Measurements from ENCODE around the gene PIGP.

DNA sequence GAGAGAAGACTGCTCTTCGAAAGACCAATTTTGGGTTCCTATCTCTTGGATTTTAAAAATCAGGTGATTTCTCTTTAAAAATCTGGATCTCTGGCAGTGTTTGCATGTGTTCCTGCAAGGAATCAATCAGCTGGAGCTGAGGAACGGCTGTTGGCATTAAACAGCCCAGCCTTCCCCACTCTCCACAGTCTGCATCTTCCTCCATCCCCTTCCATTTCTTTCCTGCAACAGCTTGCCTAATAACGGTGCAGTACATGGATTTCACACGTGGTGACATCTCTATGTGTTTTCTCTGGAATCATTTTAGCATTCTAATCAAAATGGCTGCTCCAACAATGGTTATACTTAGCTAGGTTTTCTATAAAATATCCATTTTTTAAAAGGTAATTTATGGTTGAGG, 46.4 kb downstream of the PIGP start:
- TF ChIP-seq POLR2AphosphoS5 (IDR thresholded peaks at IDR 0.05; ENCODE audit: low read length) (no peak), POLR2A (IDR thresholded peaks at IDR 0.05; ENCODE audit: low read depth, low read length) (no peak), SPI1 (IDR thresholded peaks at IDR 0.05; ENCODE audit: borderline replicate concordance, insufficient read depth, low read depth, low read length) (no peak), TARDBP (IDR thresholded peaks at IDR 0.05; ENCODE audit: borderline replicate concordance) (no peak), CBX5 (IDR thresholded peaks at IDR 0.05; ENCODE audit: low read depth) (no peak), EP300 (IDR thresholded peaks at IDR 0.05; ENCODE audit: borderline replicate concordance in 1 of 2, control insufficient read depth in 1 of 2, low read depth in 2 of 2, low read length in 2 of 2) (no peak), EZH2 (IDR thresholded peaks at IDR 0.05; ENCODE audit: borderline replicate concordance, control insufficient read depth, low read depth, low read length) (no peak), RAD21 (IDR thresholded peaks at IDR 0.05; ENCODE audit: insufficient read depth, low read depth, low read length) (no peak), ZNF24 (IDR thresholded peaks at IDR 0.05) (no peak), FOS (IDR thresholded peaks at IDR 0.05; ENCODE audit: borderline replicate concordance, extremely low read depth, insufficient read length) (no peak), CBX3 (IDR thresholded peaks at IDR 0.05; ENCODE audit: borderline replicate concordance, low read depth) (no peak), BHLHE40 (IDR thresholded peaks at IDR 0.05; ENCODE audit: borderline replicate concordance in 1 of 2, low read depth in 2 of 2, low read length in 1 of 2) (no peak)
- TF ChIP-seq, protein P1, sequence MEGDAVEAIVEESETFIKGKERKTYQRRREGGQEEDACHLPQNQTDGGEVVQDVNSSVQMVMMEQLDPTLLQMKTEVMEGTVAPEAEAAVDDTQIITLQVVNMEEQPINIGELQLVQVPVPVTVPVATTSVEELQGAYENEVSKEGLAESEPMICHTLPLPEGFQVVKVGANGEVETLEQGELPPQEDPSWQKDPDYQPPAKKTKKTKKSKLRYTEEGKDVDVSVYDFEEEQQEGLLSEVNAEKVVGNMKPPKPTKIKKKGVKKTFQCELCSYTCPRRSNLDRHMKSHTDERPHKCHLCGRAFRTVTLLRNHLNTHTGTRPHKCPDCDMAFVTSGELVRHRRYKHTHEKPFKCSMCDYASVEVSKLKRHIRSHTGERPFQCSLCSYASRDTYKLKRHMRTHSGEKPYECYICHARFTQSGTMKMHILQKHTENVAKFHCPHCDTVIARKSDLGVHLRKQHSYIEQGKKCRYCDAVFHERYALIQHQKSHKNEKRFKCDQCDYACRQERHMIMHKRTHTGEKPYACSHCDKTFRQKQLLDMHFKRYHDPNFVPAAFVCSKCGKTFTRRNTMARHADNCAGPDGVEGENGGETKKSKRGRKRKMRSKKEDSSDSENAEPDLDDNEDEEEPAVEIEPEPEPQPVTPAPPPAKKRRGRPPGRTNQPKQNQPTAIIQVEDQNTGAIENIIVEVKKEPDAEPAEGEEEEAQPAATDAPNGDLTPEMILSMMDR (IDR thresholded peaks at IDR 0.05 in 2 of 3, conservative IDR thresholded peaks at IDR 0.05 in 1 of 3; ENCODE audit: control insufficient read depth in 2 of 3, extremely low read depth in 1 of 3, insufficient read depth in 1 of 3, low read depth in 3 of 3, low read length in 3 of 3): no peak
- TF ChIP-seq, protein P2, sequence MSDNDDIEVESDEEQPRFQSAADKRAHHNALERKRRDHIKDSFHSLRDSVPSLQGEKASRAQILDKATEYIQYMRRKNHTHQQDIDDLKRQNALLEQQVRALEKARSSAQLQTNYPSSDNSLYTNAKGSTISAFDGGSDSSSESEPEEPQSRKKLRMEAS (IDR thresholded peaks at IDR 0.05; ENCODE audit: low read depth, low read length): no peak
